ENCODE measurements around the gene C9orf40. TPM values are rescaled to one million over a fixed set of nuclear protein-coding genes. Genes with fewer than 3 reads are reported as not detected.

C9orf40 gene
- total RNA-seq, 1 donor from 2014 or later, result 1.9 TPM

- intact Hi-C loops (cut with DNase I), result no loop called here
- DNase-seq (ENCODE audit: low spot score), result no peak
Observed at GRCh38 chr9:74948937-74949336, 3.8 kb downstream of the C9orf40 start.

GRCh38 chr9:74946686-74947085, 6.0 kb downstream of the C9orf40 start:
- no peak for DNase-seq (ENCODE audit: low spot score)
- intact Hi-C loops (cut with DNase I), result no loop called here

GRCh38 chr9:74942801-74943200, 9.9 kb downstream of the C9orf40 start:
- intact Hi-C loops (cut with DNase I), result no loop called here
- DNase-seq (ENCODE audit: low spot score), result no peak

- intact Hi-C loops (cut with DNase I), result no loop called here
- no peak for DNase-seq (ENCODE audit: low spot score)
Observed at GRCh38 chr9:74940600-74940999, 12.1 kb downstream of the C9orf40 start.

GRCh38 chr9:74935008-74935407, 17.7 kb downstream of the C9orf40 start:
- no peak for DNase-seq (ENCODE audit: low spot score)
- intact Hi-C loops (cut with DNase I), result no loop called here

GRCh38 chr9:74921737-74922136, 31.0 kb downstream of the C9orf40 start:
- intact Hi-C loops (cut with DNase I), result no loop called here
- no peak for DNase-seq (ENCODE audit: low spot score)

- intact Hi-C loops (cut with DNase I), result no loop called here
- DNase-seq (ENCODE audit: low spot score), result no peak
Observed at GRCh38 chr9:74920944-74921626, 31.6 kb downstream of the C9orf40 start.

GRCh38 chr9:74910036-74910435, 42.7 kb downstream of the C9orf40 start:
- intact Hi-C loops (cut with DNase I), result no loop called here
- DNase-seq (ENCODE audit: low spot score), result no peak

GRCh38 chr9:74908665-74909064, 44.0 kb downstream of the C9orf40 start:
- intact Hi-C loops (cut with DNase I), result no loop called here
- DNase-seq (ENCODE audit: low spot score), result no peak

GRCh38 chr9:74907085-74907484, 45.6 kb downstream of the C9orf40 start:
- DNase-seq (ENCODE audit: low spot score), result no peak

GRCh38 chr9:74901001-74901400, 51.7 kb downstream of the C9orf40 start:
- no peak for DNase-seq (ENCODE audit: low spot score)

More at GRCh38 chr9:74907085-74907484, 45.6 kb downstream of the C9orf40 start:
- intact Hi-C loops (cut with DNase I), result no loop called here

More at GRCh38 chr9:74901001-74901400, 51.7 kb downstream of the C9orf40 start:
- intact Hi-C loops (cut with DNase I), result no loop called here

Other genes starting within 250 kb of the C9orf40 start
- gene TRPM6, start 65.0 kb downstream of the C9orf40 start, total RNA-seq, result 0.32 TPM
- gene CARNMT1, start 75.4 kb upstream of the C9orf40 start, total RNA-seq, result 11.4 TPM
- gene NMRK1, start 135.2 kb upstream of the C9orf40 start, total RNA-seq, result 10.7 TPM
- gene OSTF1, start 135.6 kb upstream of the C9orf40 start, total RNA-seq, result 25.5 TPM